Measurements from ENCODE around the gene VTI1A. TPM values are rescaled to one million over a fixed set of nuclear protein-coding genes. Genes with fewer than 3 reads are reported as not detected.

VTI1A gene
- total RNA-seq, 1 donor from 2014 or later = 33.3 TPM

- Mint-ChIP-seq H3K4me1 (ENCODE audit: low read depth, unreplicated experiment) (peaks cover 6% of the 10 kb centered on the region), H3K9me3 (ENCODE audit: unreplicated experiment) (no peaks in the 10 kb centered on the region), H3K36me3 (ENCODE audit: low read depth, unreplicated experiment) (peaks cover 8% of the 10 kb centered on the region), H3K27ac (ENCODE audit: unreplicated experiment) (no peak overlapping the region), H3K4me3 (ENCODE audit: unreplicated experiment) (no peak overlapping the region), H3K27me3 (ENCODE audit: low read depth, unreplicated experiment) (no peaks in the 10 kb centered on the region)
- Histone ChIP-seq H3K9ac (ENCODE audit: low read length) (no peak overlapping the region), H3K79me2 (ENCODE audit: insufficient read depth, low read length) (no peaks in the 10 kb centered on the region), H3K4me2 (ENCODE audit: low read length) (no peak overlapping the region), H3K4me3 (ENCODE audit: insufficient read depth, low read depth, low read length) (no peak overlapping the region), H3K27ac (ENCODE audit: low read depth, low read length) (no peak overlapping the region), H3K9me3 (ENCODE audit: insufficient read depth, low read depth, low read length) (no peaks in the 10 kb centered on the region), H3K36me3 (ENCODE audit: insufficient read depth, low read length) (no peaks in the 10 kb centered on the region), H3K27me3 (ENCODE audit: insufficient read depth, low read length) (no peaks in the 10 kb centered on the region), H3K4me1 (ENCODE audit: insufficient read depth, low read length) (peaks cover 10% of the 10 kb centered on the region), H4K20me1 (ENCODE audit: insufficient read depth, low read length) (peaks cover 4% of the 10 kb centered on the region), H2AFZ (ENCODE audit: low read depth, low read length) (no peak overlapping the region)
- TF ChIP-seq EZH2 (IDR thresholded peaks at IDR 0.05; ENCODE audit: insufficient read depth, low read length) = no peak
- no peak for TF ChIP-seq CTCF (IDR thresholded peaks at IDR 0.05; ENCODE audit: insufficient read depth, low read depth, low read length)
- no peak for FAIRE-seq
- no peak for DNase-seq (ENCODE audit: low read depth)
Measured at GRCh38 chr10:112797197-112797596, 350.2 kb downstream of the VTI1A start.

GRCh38 chr10:112797855-112798254 is 350.8 kb downstream of the VTI1A start:
- H3K9me3 Mint-ChIP-seq (ENCODE audit: unreplicated experiment) = no peaks in the 10 kb centered on the region

More at GRCh38 chr10:112797855-112798254, 350.8 kb downstream of the VTI1A start:
- no peaks in the 10 kb centered on the region for H3K27me3 ChIP-seq (ENCODE audit: insufficient read depth, low read length)
- no peak overlapping the region for H3K27ac ChIP-seq (ENCODE audit: low read depth, low read length)
- Mint-ChIP-seq H3K36me3 (ENCODE audit: low read depth, unreplicated experiment) (peaks cover 8% of the 10 kb centered on the region), H3K27ac (ENCODE audit: unreplicated experiment) (no peak overlapping the region), H3K4me3 (ENCODE audit: unreplicated experiment) (no peak overlapping the region), H3K4me1 (ENCODE audit: low read depth, unreplicated experiment) (peaks cover 5% of the 10 kb centered on the region), H3K27me3 (ENCODE audit: low read depth, unreplicated experiment) (no peaks in the 10 kb centered on the region)
- H3K4me2 ChIP-seq (ENCODE audit: low read length) = no peak overlapping the region
- H3K79me2 ChIP-seq (ENCODE audit: insufficient read depth, low read length) = no peaks in the 10 kb centered on the region
- TF ChIP-seq EZH2 (IDR thresholded peaks at IDR 0.05; ENCODE audit: insufficient read depth, low read length) (no peak), CTCF (IDR thresholded peaks at IDR 0.05; ENCODE audit: insufficient read depth, low read depth, low read length) (no peak)
- DNase-seq (ENCODE audit: low read depth) (no peak), FAIRE-seq (no peak)
- H3K9me3 ChIP-seq (ENCODE audit: insufficient read depth, low read depth, low read length) = no peaks in the 10 kb centered on the region
- H2AFZ ChIP-seq (ENCODE audit: low read depth, low read length) = no peak overlapping the region
- no peaks in the 10 kb centered on the region for H3K36me3 ChIP-seq (ENCODE audit: insufficient read depth, low read length)
- H4K20me1 ChIP-seq (ENCODE audit: insufficient read depth, low read length) = no peaks in the 10 kb centered on the region
- H3K4me3 ChIP-seq (ENCODE audit: insufficient read depth, low read depth, low read length) = no peak overlapping the region
- peaks cover 5% of the 10 kb centered on the region for H3K4me1 ChIP-seq (ENCODE audit: insufficient read depth, low read length)
- no peak overlapping the region for H3K9ac ChIP-seq (ENCODE audit: low read length)

Data from astrocyte (in vitro differentiated cells and primary cell).